ENCODE data around the gene R3HDML. TPM values are rescaled to one million over a fixed set of nuclear protein-coding genes. Genes with fewer than 3 reads are reported as not detected.
A peak's percentile ranks its signal among the peaks of the same experiment; 100 is the strongest.

R3HDML gene
- total RNA-seq, 4 donors from 2014 or later: not detected

DNA sequence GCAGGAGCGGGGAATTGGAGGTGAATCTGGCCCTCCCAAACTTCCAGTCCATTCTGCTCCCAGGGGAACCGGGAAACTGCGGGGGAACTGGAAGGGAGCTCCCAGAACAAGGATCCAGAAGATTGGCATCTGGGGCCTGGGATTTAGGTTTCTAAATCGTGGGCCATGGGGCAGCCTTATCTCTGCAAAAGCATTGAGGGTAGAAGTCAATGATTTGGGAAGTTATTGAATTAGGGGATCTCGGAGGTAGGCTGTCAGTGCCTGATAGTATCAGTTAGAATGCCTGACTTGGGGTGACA is 63.8 kb downstream of the R3HDML start:
- no peaks in the 10 kb centered on the region for H3K9me3 ChIP-seq
- peak overlapping the region in 1 of 4 donors; percentile 27 for H3K4me3 ChIP-seq
- peaks cover 0 to 4% (median 0%) of the 10 kb centered on the region in 3 donors for H3K36me3 ChIP-seq
- TF ChIP-seq, protein P1, sequence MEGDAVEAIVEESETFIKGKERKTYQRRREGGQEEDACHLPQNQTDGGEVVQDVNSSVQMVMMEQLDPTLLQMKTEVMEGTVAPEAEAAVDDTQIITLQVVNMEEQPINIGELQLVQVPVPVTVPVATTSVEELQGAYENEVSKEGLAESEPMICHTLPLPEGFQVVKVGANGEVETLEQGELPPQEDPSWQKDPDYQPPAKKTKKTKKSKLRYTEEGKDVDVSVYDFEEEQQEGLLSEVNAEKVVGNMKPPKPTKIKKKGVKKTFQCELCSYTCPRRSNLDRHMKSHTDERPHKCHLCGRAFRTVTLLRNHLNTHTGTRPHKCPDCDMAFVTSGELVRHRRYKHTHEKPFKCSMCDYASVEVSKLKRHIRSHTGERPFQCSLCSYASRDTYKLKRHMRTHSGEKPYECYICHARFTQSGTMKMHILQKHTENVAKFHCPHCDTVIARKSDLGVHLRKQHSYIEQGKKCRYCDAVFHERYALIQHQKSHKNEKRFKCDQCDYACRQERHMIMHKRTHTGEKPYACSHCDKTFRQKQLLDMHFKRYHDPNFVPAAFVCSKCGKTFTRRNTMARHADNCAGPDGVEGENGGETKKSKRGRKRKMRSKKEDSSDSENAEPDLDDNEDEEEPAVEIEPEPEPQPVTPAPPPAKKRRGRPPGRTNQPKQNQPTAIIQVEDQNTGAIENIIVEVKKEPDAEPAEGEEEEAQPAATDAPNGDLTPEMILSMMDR (IDR thresholded peaks at IDR 0.05): no peak
- no peak for TF ChIP-seq POLR2A (IDR thresholded peaks at IDR 0.05)
- peak in 2 of 3 donors; percentile 35 to 46 for DNase-seq
- H3K4me1 ChIP-seq: peaks cover 0 to 31% (median 0%) of the 10 kb centered on the region in 4 donors
- no peaks in the 10 kb centered on the region for H3K27me3 ChIP-seq
- H3K27ac ChIP-seq: peak overlapping the region in 3 of 4 donors; percentile 32 to 98 (median 86)

Small RNA genes lying within 50 kb of the gene (small RNA-seq; reads per million reads assigned to genes)
- 0 reads per million in 2 donors for gene RF00019

Other genes with a start within 250 kb of the R3HDML start
- 1 to 10 TPM; 1.2 to 8.0 (median 4.2) TPM for gene JPH2, start 149.9 kb upstream of the R3HDML start, total RNA-seq
- gene OSER1, start 126.3 kb upstream of the R3HDML start, total RNA-seq: 10 to 100 TPM; 37.6 to 55.3 (median 38.2) TPM
- gene GDAP1L1, start 89.7 kb upstream of the R3HDML start, total RNA-seq: 1 to 10 TPM in 2 of 4 donors, not detected in 2; 1.2 to 2.3 TPM
- 10 to 100 TPM in 3 of 4 donors, 1 to 10 TPM in 1; 8.7 to 11.7 (median 10.8) TPM for gene FITM2, start 25.8 kb upstream of the R3HDML start, total RNA-seq
- 100 to 1,000 TPM in 3 of 4 donors, 10 to 100 TPM in 1; 76.7 to 346 (median 308) TPM for gene HNF4A, start 18.7 kb downstream of the R3HDML start, total RNA-seq
- gene TTPAL, start 138.8 kb downstream of the R3HDML start, total RNA-seq: 10 to 100 TPM in 1 of 4 donors, 1 to 10 TPM in 3; 6.0 to 30.5 (median 8.9) TPM
- 10 to 100 TPM; 24.8 to 70.0 (median 54.2) TPM for gene SERINC3, start 185.0 kb downstream of the R3HDML start, total RNA-seq
- 10 to 100 TPM; 27.9 to 60.2 (median 28.3) TPM for gene PKIG, start 245.5 kb downstream of the R3HDML start, total RNA-seq

Data from Peyer's patch (tissue), 4 donors.